Keratinocyte (primary cell): ENCODE data around the gene CYB561A3. TPM values are rescaled to one million over a fixed set of nuclear protein-coding genes. Genes with fewer than 3 reads are reported as not detected.

Experiments
- DNase-seq: peaks from one replicate; pipeline ENCODE4 v3.0.0-alpha.2; 2011; ENCODE audit warnings: low read depth, missing footprints, low spot score
- FAIRE-seq: peaks from 2 replicates; lab custom pipeline; 2011; peaks lifted over from hg19 to GRCh38; lab: Jason Lieb, UNC
- H2AFZ ChIP-seq: 2 replicates; pipeline ENCODE4 v1.6.0; 2012; ENCODE audit warnings: low read length, control low read depth, inconsistent platforms; ENCODE audit not compliant: control insufficient read depth
- H3K27ac ChIP-seq: 2 replicates; pipeline ENCODE4 v1.5.1; 2011; ENCODE audit warnings: low read length; ENCODE audit not compliant: control insufficient read depth, insufficient read depth
- H3K27me3 ChIP-seq: 3 replicates; pipeline ENCODE4 v1.6.0; 2011; ENCODE audit warnings: low read length; ENCODE audit not compliant: control insufficient read depth, insufficient read depth; ENCODE audit errors: extremely low read depth
- H3K36me3 ChIP-seq, 2 experiments: 2 replicates in 1 of 2; 3 replicates in 1 of 2; pipeline ENCODE4 v1.5.1; 2011; ENCODE audit warnings: low read length in 2 of 2, mild to moderate bottlenecking in 1 of 2; ENCODE audit not compliant: control insufficient read depth in 2 of 2, insufficient read depth in 2 of 2; ENCODE audit errors: extremely low read depth in 1 of 2
- H3K4me1 ChIP-seq: 3 replicates; pipeline ENCODE4 v1.5.1; 2011; ENCODE audit warnings: low read length; ENCODE audit not compliant: control insufficient read depth, insufficient read depth; ENCODE audit errors: extremely low read depth
- H3K4me2 ChIP-seq: 3 replicates; pipeline ENCODE4 v1.6.0; 2011; ENCODE audit warnings: low read depth, low read length; ENCODE audit not compliant: control insufficient read depth, insufficient read depth; ENCODE audit errors: extremely low read depth
- H3K4me3 ChIP-seq, 3 experiments: fragments of 200-600 bp in 1 of 3; sonication (generic) in 1 of 3; 2 replicates in 2 of 3; 3 replicates in 1 of 3; pipeline ENCODE4 v1.5.1; 2011 to 2016; ENCODE audit warnings: low read length in 3 of 3, mild to moderate bottlenecking in 3 of 3, control low read depth in 2 of 3, inconsistent platforms in 1 of 3, low read depth in 1 of 3, mixed read lengths in 1 of 3, mixed run types in 1 of 3, moderate library complexity in 1 of 3; ENCODE audit not compliant: control insufficient read depth in 2 of 3, insufficient read depth in 2 of 3; ENCODE audit errors: extremely low read depth in 1 of 3
- H3K79me2 ChIP-seq: 2 replicates; pipeline ENCODE4 v1.6.0; 2012; ENCODE audit warnings: low read length; ENCODE audit not compliant: control insufficient read depth, insufficient read depth
- H3K9ac ChIP-seq: 3 replicates; pipeline ENCODE4 v1.6.0; 2011; ENCODE audit warnings: low read length; ENCODE audit not compliant: control insufficient read depth, insufficient read depth; ENCODE audit errors: extremely low read depth
- H3K9me1 ChIP-seq: 3 replicates; pipeline ENCODE4 v1.6.0; 2011; ENCODE audit warnings: low read length; ENCODE audit not compliant: control insufficient read depth, insufficient read depth; ENCODE audit errors: extremely low read depth
- H3K9me3 ChIP-seq: 2 replicates; pipeline ENCODE4 v1.5.1; 2012; ENCODE audit warnings: low read depth, low read length; ENCODE audit not compliant: control insufficient read depth
- H4K20me1 ChIP-seq: 3 replicates; pipeline ENCODE4 v1.6.0; 2011; ENCODE audit warnings: low read length; ENCODE audit not compliant: control insufficient read depth, insufficient read depth; ENCODE audit errors: extremely low read depth
- CTCF ChIP-seq, 3 experiments: IDR thresholded peaks in 1 of 3; conservative IDR thresholded peaks in 1 of 3; optimal IDR thresholded peaks in 1 of 3; 2 replicates in 2 of 3; 3 replicates in 1 of 3; pipeline versions ENCODE3 to v1.5.1; 2011; ENCODE audit warnings: low read length in 3 of 3, mild to moderate bottlenecking in 3 of 3, moderate library complexity in 2 of 3, control low read depth in 1 of 3, inconsistent platforms in 1 of 3; ENCODE audit not compliant: insufficient read depth in 2 of 3; ENCODE audit errors: extremely low read depth in 1 of 3
- EZH2 ChIP-seq: IDR thresholded peaks from one replicate; pipeline ENCODE4 v1.6.1; 2012; ENCODE audit warnings: inconsistent platforms, mild to moderate bottlenecking, low read length, moderate library complexity
- dilution Hi-C: fragments of 300-500 bp; cut with MboI; formaldehyde crosslinking; loops from one replicate; pipeline ENCODE4 v1.7.0; 2020; ENCODE audit warnings: low sequenced_read_pairs; ENCODE audit not compliant: extremely low pct_ligation_motif_present
- polyA minus RNA-seq, 3 experiments: library from RNA; depleted of rRNA, polyadenylated mRNA; stranded (reverse); fragments of >200 nt; gene quantifications; 1 replicate in 1 of 3; 2 replicates in 1 of 3; 3 replicates in 1 of 3; pipeline ENCODE4 v1.2.3, GENCODE V29; 2011
- polyA plus RNA-seq, 5 experiments: library from polyadenylated mRNA; depleted of rRNA in 3 of 5; stranded (reverse) in 3 of 5; stranded (forward) in 1 of 5; unstranded in 1 of 5; fragments of >200 nt; gene quantifications; 1 replicate in 1 of 5; 2 replicates in 3 of 5; 3 replicates in 1 of 5; pipeline versions ENCODE4 v1.2.1 to v1.2.3, GENCODE V29; 2011 to 2012; ENCODE audit warnings: missing spikeins in 2 of 5, low read depth in 1 of 5, low replicate concordance in 1 of 5

Gene CYB561A3
- polyA plus RNA-seq (42.3 to 124 TPM (median 62.3 TPM) in 3 replicates), polyA minus RNA-seq (66.4 to 188 TPM (median 180 TPM) in 3 replicates)
- polyA plus RNA-seq (2011; ENCODE audit: low read depth): 5.1 TPM
- 63.6 and 95.2 TPM in 2 replicates for polyA plus RNA-seq (2011; cell fraction: cytosol; rRNA removed)
- 108 and 123 TPM in 2 replicates for polyA plus RNA-seq (2011; cell fraction: nucleus; rRNA removed)
- 31.6 and 43.8 TPM in 2 replicates for polyA plus RNA-seq (2012; ENCODE audit: low replicate concordance)
- polyA minus RNA-seq (2011; cell fraction: cytosol; rRNA and poly(A)+ RNA removed): 72.1 TPM
- polyA minus RNA-seq (2011; cell fraction: nucleus; rRNA and poly(A)+ RNA removed): 64.9 and 76.6 TPM in 2 replicates

GRCh38 chr11:61361741-61362541, at the start of gene CYB561A3, which contains the start of gene TMEM138:
CYB561A3 (minus strand) TSS chr11:61361882; CDS start chr11:61356713, 5,169 bp downstream.
TMEM138 (plus strand) TSS chr11:61362374; CDS start chr11:61364391, 2,017 bp downstream.
- H3K9me1 ChIP-seq: no peaks in the 10 kb centered on the region
- H3K79me2 ChIP-seq: peaks cover 36% of the 10 kb centered on the region
- dilution Hi-C loops: no loop called here
- no peaks in the 10 kb centered on the region for H3K27me3 ChIP-seq
- H2AFZ ChIP-seq: peak within 1 kb of the TSS; percentile 100
- peak within 1 kb of the TSS; percentile 88 for H3K4me2 ChIP-seq
- peak within 1 kb of the TSS; percentile 84 for H3K27ac ChIP-seq
- H4K20me1 ChIP-seq: no peaks in the 10 kb centered on the region
- FAIRE-seq (no peak), DNase-seq (peak; percentile 60)
- peaks cover 15 to 27% of the 10 kb centered on the region in 2 experiments for H3K36me3 ChIP-seq
- H3K9me3 ChIP-seq: no peaks in the 10 kb centered on the region
- TF ChIP-seq EZH2 (no peak), CTCF (optimal IDR thresholded peaks at IDR 0.05 in 1 of 3, IDR thresholded peaks at IDR 0.05 in 1 of 3, conservative IDR thresholded peaks at IDR 0.05 in 1 of 3; ENCODE audit: extremely low read depth in 1 of 3, insufficient read depth in 2 of 3, low read length in 3 of 3) (no peak)
- peak within 1 kb of the TSS; percentile 98 for H3K9ac ChIP-seq
- peak within 1 kb of the TSS; percentile 56 to 71 (median 70) for H3K4me3 ChIP-seq
- peaks cover 17% of the 10 kb centered on the region for H3K4me1 ChIP-seq

- H3K4me3 ChIP-seq: no peak overlapping the region
- FAIRE-seq (no peak), DNase-seq (no peak)
- no peak overlapping the region for H3K4me2 ChIP-seq
- no peak for TF ChIP-seq EZH2
- H3K36me3 ChIP-seq: peaks cover 47 to 48% of the 10 kb centered on the region in 2 experiments
- H3K9me1 ChIP-seq: no peaks in the 10 kb centered on the region
- H4K20me1 ChIP-seq: no peaks in the 10 kb centered on the region
- H2AFZ ChIP-seq: no peak overlapping the region
- dilution Hi-C loops: no loop called here
- H3K79me2 ChIP-seq: peaks cover 2% of the 10 kb centered on the region
- no peaks in the 10 kb centered on the region for H3K4me1 ChIP-seq
- H3K9me3 ChIP-seq: no peaks in the 10 kb centered on the region
- H3K27ac ChIP-seq: no peak overlapping the region
- H3K27me3 ChIP-seq: no peaks in the 10 kb centered on the region
- H3K9ac ChIP-seq: no peak overlapping the region
Measured at GRCh38 chr11:61406991-61407728, 45.5 kb upstream of the CYB561A3 start.
